Breast epithelium (tissue), 4 donors: ENCODE measurements around the gene BPI. TPM values are rescaled to one million over a fixed set of nuclear protein-coding genes. Genes with fewer than 3 reads are reported as not detected.

Experiments
- DNase-seq, 2 donors: peaks; one replicate each; pipeline ENCODE4 v3.0.0-alpha.2; 2019; ENCODE audit warnings: low spot score in 2 of 2
- H3K27ac ChIP-seq, 2 donors: fragments of 200-600 bp; sonication (generic) in 1 of 2; one replicate each; pipeline ENCODE4 v1.5.1; 2016 to 2019; ENCODE audit warnings: mild to moderate bottlenecking in 1 of 2
- H3K27me3 ChIP-seq, 2 donors: fragments of 200-600 bp; sonication (generic) in 1 of 2; one replicate each; pipeline versions ENCODE4 v1.5.1 to v1.6.0; 2017 to 2019; ENCODE audit warnings: control low read depth in 1 of 2, mild to moderate bottlenecking in 1 of 2
- H3K36me3 ChIP-seq: fragments of 200-600 bp; one replicate; pipeline ENCODE4 v1.5.1; 2019
- H3K4me1 ChIP-seq, 2 donors: fragments of 200-600 bp; sonication (generic); one replicate each; pipeline ENCODE4 v1.5.1; 2016 to 2019; ENCODE audit warnings: control low read depth in 1 of 2
- H3K4me3 ChIP-seq, 3 donors: fragments of 200-600 bp; sonication (generic); 1 replicate in 2 of 3; 2 replicates in 1 of 3; pipeline ENCODE4 v1.5.1; 2016 to 2019; ENCODE audit warnings: mild to moderate bottlenecking in 3 of 3, moderate library complexity in 2 of 3
- H3K9me3 ChIP-seq, 2 donors: fragments of 200-600 bp; sonication (generic) in 1 of 2; one replicate each; pipeline ENCODE4 v1.5.1; 2016 to 2019; ENCODE audit warnings: control low read depth in 1 of 2
- CTCF ChIP-seq, 3 donors: fragments of 450-650 bp; IDR thresholded peaks; one replicate each; pipeline ENCODE4 v1.5.1; 2016 to 2017; ENCODE audit warnings: antibody characterized with exemption in 3 of 3, mild to moderate bottlenecking in 3 of 3, moderate library complexity in 3 of 3
- POLR2A ChIP-seq: fragments of 450-650 bp; IDR thresholded peaks from one replicate; pipeline ENCODE4 v1.6.1; 2016; ENCODE audit warnings: antibody characterized with exemption, mild to moderate bottlenecking, moderate library complexity
- POLR2AphosphoS5 ChIP-seq, 3 donors: sonication (generic); formaldehyde crosslinking; IDR thresholded peaks; one replicate each; pipeline ENCODE4 v1.6.1; 2017; ENCODE audit warnings: antibody characterized with exemption in 3 of 3
- intact Hi-C: fragments of 100-400 bp; cut with DNase I; formaldehyde crosslinking; loops from one replicate; pipeline ENCODE4 v1.15.1; 2023; ENCODE audit warnings: low total_unique reads
- total RNA-seq, 3 donors: library from RNA; depleted of rRNA; stranded (reverse); fragments of >200 nt; gene quantifications; one replicate each; pipeline ENCODE4 v1.1.0, GENCODE V29; 2016

Gene BPI
- total RNA-seq, 3 donors from 2014 or later, result 0.59 TPM; not detected in 2

GRCh38 chr20:38339997-38340396, 36.0 kb downstream of the BPI start:
- no peak for DNase-seq
- H3K36me3 ChIP-seq, result no peaks in the 10 kb centered on the region
- H3K4me3 ChIP-seq, result no peak overlapping the region
- intact Hi-C loops, result no loop called here
- TF ChIP-seq POLR2A (no peak), POLR2AphosphoS5 (IDR thresholded peaks at IDR 0.05) (no peak), CTCF (IDR thresholded peaks at IDR 0.05) (no peak)
- no peak overlapping the region for H3K27ac ChIP-seq
- no peaks in the 10 kb centered on the region for H3K27me3 ChIP-seq
- H3K4me1 ChIP-seq, result no peaks in the 10 kb centered on the region
- peaks cover 4 to 5% of the 10 kb centered on the region in 2 donors for H3K9me3 ChIP-seq

DNA sequence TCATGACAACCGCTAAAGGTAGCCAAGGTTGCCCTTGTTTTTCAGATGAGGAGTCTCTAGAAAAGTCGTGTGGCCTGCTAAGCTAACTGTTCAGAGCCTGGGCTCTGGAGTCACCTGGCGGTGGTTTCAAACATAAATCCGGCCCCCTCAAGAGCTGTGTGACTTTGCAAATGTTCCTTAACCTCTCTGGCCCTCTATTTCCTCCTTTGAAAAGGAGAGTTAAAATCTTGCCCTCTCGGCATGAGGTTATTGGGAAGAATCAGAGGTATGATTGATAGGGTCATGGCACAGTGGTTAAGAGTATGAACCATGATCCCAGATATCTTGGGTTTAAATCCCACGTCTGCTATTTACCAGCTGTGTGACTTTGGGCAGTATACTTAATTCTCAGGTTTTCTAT, 36.7 kb downstream of the BPI start:
- no peak overlapping the region for H3K27ac ChIP-seq
- peaks cover 4 to 5% of the 10 kb centered on the region in 2 donors for H3K9me3 ChIP-seq
- H3K4me1 ChIP-seq, result no peaks in the 10 kb centered on the region
- DNase-seq, result no peak
- intact Hi-C loops, result no loop called here
- no peaks in the 10 kb centered on the region for H3K36me3 ChIP-seq
- no peak for TF ChIP-seq POLR2AphosphoS5 (IDR thresholded peaks at IDR 0.05)
- no peak for TF ChIP-seq POLR2A
- no peak for TF ChIP-seq CTCF (IDR thresholded peaks at IDR 0.05)
- no peak overlapping the region for H3K4me3 ChIP-seq
- no peaks in the 10 kb centered on the region for H3K27me3 ChIP-seq

DNA sequence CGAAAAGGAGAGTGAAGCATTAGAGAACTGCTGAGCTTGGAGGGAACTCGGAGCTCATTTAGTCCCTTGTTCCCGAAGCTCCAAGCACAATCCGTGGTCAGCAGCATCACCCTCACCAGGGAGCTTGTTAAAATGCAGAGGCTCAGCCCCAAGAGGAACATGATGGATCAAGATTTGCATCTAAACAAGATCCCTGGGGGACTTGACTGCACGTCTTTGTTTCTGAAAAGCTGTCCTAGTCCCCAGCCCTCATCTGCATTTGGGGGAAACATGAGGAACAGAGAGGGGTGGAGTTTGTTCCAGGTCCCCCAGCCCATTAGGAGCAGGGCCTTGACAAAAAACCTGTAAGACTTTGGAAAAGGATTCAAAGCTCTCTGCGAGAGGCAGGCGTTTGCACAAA, 38.3 kb downstream of the BPI start:
- intact Hi-C loops, result no loop called here
- Histone ChIP-seq H3K27ac (no peak overlapping the region), H3K4me3 (no peak overlapping the region), H3K9me3 (peaks cover 4 to 5% of the 10 kb centered on the region in 2 donors), H3K4me1 (no peaks in the 10 kb centered on the region), H3K27me3 (no peaks in the 10 kb centered on the region), H3K36me3 (no peaks in the 10 kb centered on the region)
- TF ChIP-seq CTCF (IDR thresholded peaks at IDR 0.05), result no peak
- TF ChIP-seq POLR2A, result no peak
- no peak for TF ChIP-seq POLR2AphosphoS5 (IDR thresholded peaks at IDR 0.05)
- no peak for DNase-seq

GRCh38 chr20:38342713-38343310, 38.9 kb downstream of the BPI start:
- H3K9me3 ChIP-seq, result peaks cover 2% of the 10 kb centered on the region in 2 donors
- no peak for DNase-seq
- intact Hi-C loops, result no loop called here
- no peak for TF ChIP-seq POLR2AphosphoS5 (IDR thresholded peaks at IDR 0.05)
- no peak for TF ChIP-seq CTCF (IDR thresholded peaks at IDR 0.05)
- TF ChIP-seq POLR2A, result no peak
- H3K27me3 ChIP-seq, result no peaks in the 10 kb centered on the region
- no peaks in the 10 kb centered on the region for H3K4me1 ChIP-seq
- no peaks in the 10 kb centered on the region for H3K36me3 ChIP-seq
- H3K4me3 ChIP-seq, result peak overlapping the region in 1 of 3 donors; percentile 44
- H3K27ac ChIP-seq, result no peak overlapping the region

DNA sequence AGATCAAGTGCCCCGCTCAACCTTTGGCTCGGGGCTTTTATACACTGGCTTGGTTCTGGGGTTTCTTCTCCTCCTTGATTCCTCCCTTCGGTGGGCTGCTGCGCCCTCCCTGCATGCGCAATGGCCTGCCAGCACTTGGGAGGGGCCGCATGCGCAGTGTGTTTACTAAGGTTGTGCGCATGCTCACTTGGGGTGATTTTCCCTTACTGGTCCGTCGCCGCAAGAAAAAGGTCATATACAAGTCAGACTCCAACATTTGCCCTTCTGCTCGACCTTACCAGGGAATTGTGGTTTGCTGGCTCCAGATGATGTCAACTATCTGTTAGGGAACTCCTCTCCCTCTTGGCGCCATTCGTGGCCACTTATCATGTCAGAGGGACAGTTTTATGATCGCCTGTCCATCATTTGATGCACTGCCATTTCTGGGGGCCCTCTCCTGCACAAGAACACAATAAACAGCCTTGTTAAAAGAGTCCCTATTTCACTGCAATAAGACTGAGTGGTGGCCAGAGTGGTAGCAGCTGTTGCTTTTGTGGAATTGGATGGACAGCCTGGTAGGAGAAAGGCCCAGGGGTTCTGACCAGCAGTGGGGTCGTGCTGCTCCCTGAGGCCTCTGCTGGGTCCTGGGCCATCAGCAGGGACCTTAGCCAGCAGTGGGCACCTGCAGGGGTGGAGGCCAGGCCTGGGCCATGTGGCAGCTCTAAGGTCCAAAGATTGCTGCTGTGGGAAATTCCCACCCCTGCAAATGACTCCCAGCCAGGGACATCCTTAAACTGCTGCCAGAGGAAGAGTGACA, 39.6 kb downstream of the BPI start:
- Histone ChIP-seq H3K27ac (no peak overlapping the region), H3K27me3 (no peaks in the 10 kb centered on the region), H3K4me1 (no peaks in the 10 kb centered on the region), H3K4me3 (peak overlapping the region in 1 of 3 donors; percentile 44), H3K9me3 (no peaks in the 10 kb centered on the region), H3K36me3 (no peaks in the 10 kb centered on the region)
- DNase-seq, result no peak
- TF ChIP-seq POLR2A (no peak), CTCF (IDR thresholded peaks at IDR 0.05) (no peak)
- intact Hi-C loops, result no loop called here
